Measurements from ENCODE around the gene STYXL2. TPM values are rescaled to one million over a fixed set of nuclear protein-coding genes. Genes with fewer than 3 reads are reported as not detected.

STYXL2 gene
- total RNA-seq, 4 donors from 2014 or later: 0.16 to 1.4 (median 0.22) TPM; not detected in 1

DNA sequence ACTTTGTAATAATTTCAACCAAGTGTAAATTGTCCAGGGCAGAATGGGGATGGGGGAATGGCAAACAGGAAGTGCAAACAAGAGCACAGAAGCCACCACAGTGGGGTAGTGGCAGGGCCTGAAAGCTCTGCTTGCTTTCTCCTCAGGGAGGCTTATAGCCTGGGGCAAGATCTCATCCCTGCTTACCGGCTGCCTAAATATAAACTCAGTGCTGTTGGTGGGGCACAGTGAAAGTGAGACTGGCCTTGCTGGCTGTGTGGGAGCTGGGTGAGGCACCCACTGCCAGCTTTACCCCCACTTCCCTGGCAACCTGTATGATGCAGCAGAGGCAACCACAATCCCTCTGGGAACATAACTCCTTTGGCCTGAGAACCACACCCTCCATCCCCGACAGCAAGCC is 15.2 kb downstream of the STYXL2 start:
- no peak for TF ChIP-seq CTCF (IDR thresholded peaks at IDR 0.05; ENCODE audit: low read depth)

DNA sequence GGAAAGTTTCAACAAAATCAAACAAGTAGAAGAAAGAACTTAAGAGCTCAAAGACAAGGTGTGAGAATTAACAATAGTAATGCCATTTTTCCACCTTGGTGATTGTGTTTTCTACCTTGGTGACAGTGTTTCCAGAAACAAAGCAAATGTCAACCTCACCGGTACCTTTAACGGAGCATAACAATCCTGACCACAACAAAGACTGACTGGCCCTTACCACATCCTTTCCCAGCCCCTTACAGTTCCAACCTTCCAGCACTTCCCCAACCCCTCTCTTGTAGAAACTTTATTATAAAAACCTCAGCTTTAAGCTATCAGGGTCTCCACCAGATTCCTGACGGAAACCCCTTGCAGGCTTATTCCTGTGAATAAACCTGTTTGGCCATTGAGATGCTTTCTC is 16.7 kb downstream of the STYXL2 start:
- no peak for TF ChIP-seq CTCF (IDR thresholded peaks at IDR 0.05; ENCODE audit: low read depth)

GRCh38 chr1:167111868-167112709 is 18.2 kb downstream of the STYXL2 start:
- TF ChIP-seq CTCF (IDR thresholded peaks at IDR 0.05; ENCODE audit: low read depth): no peak

- no peak for TF ChIP-seq CTCF (IDR thresholded peaks at IDR 0.05; ENCODE audit: low read depth)
Measured at GRCh38 chr1:167114725-167115124, 20.9 kb downstream of the STYXL2 start.

GRCh38 chr1:167115655-167116054 is 21.8 kb downstream of the STYXL2 start:
- no peak for TF ChIP-seq CTCF (IDR thresholded peaks at IDR 0.05; ENCODE audit: low read depth)

- TF ChIP-seq CTCF (IDR thresholded peaks at IDR 0.05; ENCODE audit: low read depth): no peak
Measured at GRCh38 chr1:167116174-167116573, 22.3 kb downstream of the STYXL2 start.

DNA sequence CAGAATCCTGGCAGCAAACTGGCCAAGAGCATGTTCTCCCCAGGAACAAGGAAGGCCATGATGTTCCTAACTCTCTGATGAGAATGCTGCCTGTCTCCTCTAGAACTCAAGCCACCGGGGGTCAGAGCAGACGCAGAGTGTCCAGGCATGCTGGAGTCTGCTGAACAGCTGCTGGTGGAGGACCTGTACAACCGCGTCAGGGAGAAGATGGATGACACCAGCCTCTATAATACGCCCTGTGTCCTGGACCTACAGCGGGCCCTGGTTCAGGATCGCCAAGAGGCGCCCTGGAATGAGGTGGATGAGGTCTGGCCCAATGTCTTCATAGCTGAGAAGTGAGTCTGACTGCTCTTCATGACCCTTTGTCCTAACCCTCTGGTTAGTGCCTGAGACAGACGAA is 23.4 kb downstream of the STYXL2 start:
- TF ChIP-seq CTCF (IDR thresholded peaks at IDR 0.05; ENCODE audit: low read depth): no peak
